ENCODE data around the gene USH2A. TPM values are rescaled to one million over a fixed set of nuclear protein-coding genes. Genes with fewer than 3 reads are reported as not detected.

Gene USH2A
- total RNA-seq, 1 experiment from 2014 or later = not detected

GRCh38 chr1:216458812-216459211 is 35.6 kb upstream of the USH2A start (continued):
- TF ChIP-seq MAX (IDR thresholded peaks at IDR 0.05) = no peak
- TF ChIP-seq CBX3 (IDR thresholded peaks at IDR 0.05; ENCODE audit: low read depth) = no peak
- no peak for TF ChIP-seq SRF (IDR thresholded peaks at IDR 0.05; ENCODE audit: low read depth)
- no peak for TF ChIP-seq EZH2 (IDR thresholded peaks at IDR 0.05)
- TF ChIP-seq, protein P1, sequence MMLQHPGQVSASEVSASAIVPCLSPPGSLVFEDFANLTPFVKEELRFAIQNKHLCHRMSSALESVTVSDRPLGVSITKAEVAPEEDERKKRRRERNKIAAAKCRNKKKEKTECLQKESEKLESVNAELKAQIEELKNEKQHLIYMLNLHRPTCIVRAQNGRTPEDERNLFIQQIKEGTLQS (IDR thresholded peaks at IDR 0.05) = no peak
- TF ChIP-seq CEBPB (IDR thresholded peaks at IDR 0.05; ENCODE audit: low read depth) = no peak
- no peak for TF ChIP-seq EGR1 (IDR thresholded peaks at IDR 0.05; ENCODE audit: low read depth)
- no peak for TF ChIP-seq YY1 (IDR thresholded peaks at IDR 0.05; ENCODE audit: extremely low read depth, insufficient replicate concordance, low read depth, low read length)
- no peak for TF ChIP-seq RAD21 (IDR thresholded peaks at IDR 0.05; ENCODE audit: low read depth)

GRCh38 chr1:216457356-216457755 is 34.1 kb upstream of the USH2A start:
- no peak for ATAC-seq
- no peak overlapping the region for H3K27ac ChIP-seq (ENCODE audit: low read depth, low read length)
- intact Hi-C loops (cut with micrococcal nuclease) = no loop called here
- no peaks in the 10 kb centered on the region for H3K9me2 ChIP-seq (ENCODE audit: insufficient read depth)
- DNase-seq (ENCODE audit: low read depth, low spot score) = no peak
- H3K4me1 ChIP-seq (ENCODE audit: control insufficient read depth in 1 of 2, insufficient read depth in 2 of 2, low read length in 2 of 2) = no peaks in the 10 kb centered on the region
- no peak overlapping the region for H2AFZ ChIP-seq (ENCODE audit: low read depth, low read length, poor library complexity, severe bottlenecking)
- no peak overlapping the region for H3K4me2 ChIP-seq (ENCODE audit: low read length)
- no peaks in the 10 kb centered on the region for H3K27me3 ChIP-seq (ENCODE audit: insufficient read depth, low read length)
- H3K36me3 ChIP-seq (ENCODE audit: control insufficient read depth in 1 of 2, insufficient read depth in 2 of 2, low read length in 2 of 2) = no peaks in the 10 kb centered on the region
- CTCF ChIA-PET = no interaction called here
- RAD21 ChIA-PET (ENCODE audit: low non-redundant PET in 1 of 2, low total read pairs in 2 of 2, uncharacterized antibody in 2 of 2, unreplicated experiment in 2 of 2) = no interaction called here
- no peaks in the 10 kb centered on the region for H4K20me1 ChIP-seq (ENCODE audit: insufficient read depth)
- H3K9me3 ChIP-seq (ENCODE audit: control insufficient read depth in 1 of 2, insufficient read depth in 1 of 2, low read depth in 1 of 2, low read length in 2 of 2) = no peaks in the 10 kb centered on the region
- TF ChIP-seq TCF7L2 (IDR thresholded peaks at IDR 0.05; ENCODE audit: borderline replicate concordance, extremely low read depth, insufficient read depth, insufficient read length) (no peak), POLR2AphosphoS5 (IDR thresholded peaks at IDR 0.05; ENCODE audit: low read depth, low read length) (no peak), REST (IDR thresholded peaks at IDR 0.05; ENCODE audit: low read depth) (no peak), YY1 (IDR thresholded peaks at IDR 0.05; ENCODE audit: extremely low read depth, insufficient replicate concordance, low read depth, low read length) (no peak), MAX (IDR thresholded peaks at IDR 0.05) (no peak), CEBPB (IDR thresholded peaks at IDR 0.05; ENCODE audit: low read depth) (no peak), EZH2phosphoT487 (IDR thresholded peaks at IDR 0.05; ENCODE audit: borderline replicate concordance) (no peak), ZBTB33 (IDR thresholded peaks at IDR 0.05; ENCODE audit: extremely low read depth, insufficient replicate concordance, low read length) (no peak), SRF (IDR thresholded peaks at IDR 0.05; ENCODE audit: low read depth) (no peak), SIN3A (IDR thresholded peaks at IDR 0.05; ENCODE audit: low read depth) (no peak), CBX3 (IDR thresholded peaks at IDR 0.05; ENCODE audit: low read depth) (no peak)
- TF ChIP-seq, protein P2, sequence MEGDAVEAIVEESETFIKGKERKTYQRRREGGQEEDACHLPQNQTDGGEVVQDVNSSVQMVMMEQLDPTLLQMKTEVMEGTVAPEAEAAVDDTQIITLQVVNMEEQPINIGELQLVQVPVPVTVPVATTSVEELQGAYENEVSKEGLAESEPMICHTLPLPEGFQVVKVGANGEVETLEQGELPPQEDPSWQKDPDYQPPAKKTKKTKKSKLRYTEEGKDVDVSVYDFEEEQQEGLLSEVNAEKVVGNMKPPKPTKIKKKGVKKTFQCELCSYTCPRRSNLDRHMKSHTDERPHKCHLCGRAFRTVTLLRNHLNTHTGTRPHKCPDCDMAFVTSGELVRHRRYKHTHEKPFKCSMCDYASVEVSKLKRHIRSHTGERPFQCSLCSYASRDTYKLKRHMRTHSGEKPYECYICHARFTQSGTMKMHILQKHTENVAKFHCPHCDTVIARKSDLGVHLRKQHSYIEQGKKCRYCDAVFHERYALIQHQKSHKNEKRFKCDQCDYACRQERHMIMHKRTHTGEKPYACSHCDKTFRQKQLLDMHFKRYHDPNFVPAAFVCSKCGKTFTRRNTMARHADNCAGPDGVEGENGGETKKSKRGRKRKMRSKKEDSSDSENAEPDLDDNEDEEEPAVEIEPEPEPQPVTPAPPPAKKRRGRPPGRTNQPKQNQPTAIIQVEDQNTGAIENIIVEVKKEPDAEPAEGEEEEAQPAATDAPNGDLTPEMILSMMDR (IDR thresholded peaks at IDR 0.05 in 2 of 3, conservative IDR thresholded peaks at IDR 0.05 in 1 of 3; ENCODE audit: borderline replicate concordance in 1 of 3, insufficient read depth in 1 of 3, low read depth in 2 of 3, low read length in 2 of 3) = no peak
- BruUV-seq (replicated peaks) = no TSS peak
- no peak overlapping the region for H3K9ac ChIP-seq (ENCODE audit: low read length)
- no peaks in the 10 kb centered on the region for H3K79me2 ChIP-seq (ENCODE audit: insufficient read depth, low read length)
- POLR2A ChIA-PET = no interaction called here
- no peak overlapping the region for H3K4me3 ChIP-seq (replicated peaks in 1 of 2; ENCODE audit: low read depth in 1 of 2, low read length in 2 of 2)

All from HCT116 (cell line).